WI38 (cell line): ENCODE results near the gene CYB5R3.
"Not testable (repeated sequence)": the region's sequence is repeated elsewhere in the genome, so short reads cannot be mapped to it uniquely, and the experiment has no call there.

Experiments used
- H3K4me3 ChIP-seq: 2 replicates; pipeline ENCODE4 v1.5.1; 2011; ENCODE audit warnings: low read depth, mild to moderate bottlenecking, control low read depth, low read length
- TF ChIP-seq, protein P1 (sequence below): IDR thresholded peaks from 2 replicates; pipeline ENCODE4 v1.5.1; 2012; ENCODE audit warnings: low read depth, mild to moderate bottlenecking, control low read depth, low read length

CYB5R3 gene

GRCh38 chr22:42611051-42611450, 38.1 kb downstream of the CYB5R3 start:
- TF ChIP-seq, protein P1, sequence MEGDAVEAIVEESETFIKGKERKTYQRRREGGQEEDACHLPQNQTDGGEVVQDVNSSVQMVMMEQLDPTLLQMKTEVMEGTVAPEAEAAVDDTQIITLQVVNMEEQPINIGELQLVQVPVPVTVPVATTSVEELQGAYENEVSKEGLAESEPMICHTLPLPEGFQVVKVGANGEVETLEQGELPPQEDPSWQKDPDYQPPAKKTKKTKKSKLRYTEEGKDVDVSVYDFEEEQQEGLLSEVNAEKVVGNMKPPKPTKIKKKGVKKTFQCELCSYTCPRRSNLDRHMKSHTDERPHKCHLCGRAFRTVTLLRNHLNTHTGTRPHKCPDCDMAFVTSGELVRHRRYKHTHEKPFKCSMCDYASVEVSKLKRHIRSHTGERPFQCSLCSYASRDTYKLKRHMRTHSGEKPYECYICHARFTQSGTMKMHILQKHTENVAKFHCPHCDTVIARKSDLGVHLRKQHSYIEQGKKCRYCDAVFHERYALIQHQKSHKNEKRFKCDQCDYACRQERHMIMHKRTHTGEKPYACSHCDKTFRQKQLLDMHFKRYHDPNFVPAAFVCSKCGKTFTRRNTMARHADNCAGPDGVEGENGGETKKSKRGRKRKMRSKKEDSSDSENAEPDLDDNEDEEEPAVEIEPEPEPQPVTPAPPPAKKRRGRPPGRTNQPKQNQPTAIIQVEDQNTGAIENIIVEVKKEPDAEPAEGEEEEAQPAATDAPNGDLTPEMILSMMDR = no peak
- no peak overlapping the region for H3K4me3 ChIP-seq

GRCh38 chr22:42610186-42610585, 39.0 kb downstream of the CYB5R3 start:
- TF ChIP-seq, protein P1 = no peak
- no peak overlapping the region for H3K4me3 ChIP-seq

DNA sequence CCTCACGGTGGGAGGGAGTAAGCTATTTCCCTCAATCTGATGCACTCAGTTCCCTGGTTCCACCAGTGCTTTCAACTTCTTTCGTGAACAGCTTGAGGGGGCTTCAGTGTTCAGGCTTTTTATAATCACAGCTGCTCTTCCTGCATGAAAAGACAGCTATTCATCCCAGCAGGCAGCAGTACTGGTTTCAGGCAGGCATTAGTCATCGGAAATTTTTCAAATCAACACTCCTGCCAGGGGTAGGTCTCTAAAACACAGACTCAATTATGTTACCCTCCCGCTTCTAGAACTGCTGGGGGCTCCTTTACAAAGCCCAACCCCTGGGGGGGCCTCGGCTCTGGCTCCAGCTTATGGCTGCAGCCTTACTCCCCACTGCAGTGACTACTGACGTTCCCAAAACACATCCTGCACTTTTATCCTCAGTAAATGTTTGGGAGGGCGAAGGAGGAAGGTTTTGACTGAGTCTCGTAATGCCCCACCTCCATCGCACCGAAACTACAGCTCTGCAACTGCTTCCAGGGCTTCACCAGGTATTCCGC, 40.3 kb downstream of the CYB5R3 start:
- H3K4me3 ChIP-seq = peak overlapping the region; percentile 36

DNA sequence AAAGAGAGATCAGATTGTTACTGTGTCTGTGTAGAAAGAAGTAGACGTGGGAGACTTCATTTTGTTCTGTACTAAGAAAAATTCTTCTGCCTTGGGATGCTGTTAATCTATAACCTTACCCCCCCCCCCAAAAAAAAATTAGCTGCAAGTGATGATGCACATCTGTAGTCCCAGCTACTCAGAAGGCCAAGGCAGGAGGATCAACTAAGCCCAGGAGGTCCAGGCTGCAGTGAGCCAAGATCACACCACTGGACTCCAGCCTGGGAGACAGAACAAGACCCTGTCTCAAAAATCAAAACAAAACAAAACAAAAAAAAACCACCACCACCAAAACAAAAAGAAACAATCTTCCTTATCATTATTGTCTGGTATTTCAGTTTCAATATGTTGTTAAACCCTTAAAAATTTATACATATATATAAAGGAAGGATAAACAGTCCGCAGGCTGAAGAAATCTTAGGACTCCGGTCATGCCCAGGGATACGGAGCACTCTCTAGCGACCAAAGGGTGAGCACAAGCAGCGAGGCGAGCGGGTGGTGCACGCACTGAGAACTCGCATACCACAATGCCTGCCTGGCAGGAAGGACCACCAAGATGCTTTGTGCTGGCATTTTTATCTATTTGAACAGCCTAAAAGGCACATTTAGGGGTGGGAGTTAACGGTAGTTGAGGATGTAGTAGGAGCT, 40.9 kb downstream of the CYB5R3 start:
- peak overlapping the region; percentile 36 for H3K4me3 ChIP-seq
- TF ChIP-seq, protein P1 = no peak

More for the DNA sequence above, 40.3 kb downstream of the CYB5R3 start:
- TF ChIP-seq, protein P1 = no peak

- not testable (repeated sequence) for H3K4me3 ChIP-seq
These were observed 41.6 kb downstream of the CYB5R3 start for GRCh38 chr22:42607641-42608040.

- TF ChIP-seq, protein P1 = no peak
- H3K4me3 ChIP-seq = no peak overlapping the region
These were observed 44.8 kb downstream of the CYB5R3 start for GRCh38 chr22:42604403-42604802.

DNA sequence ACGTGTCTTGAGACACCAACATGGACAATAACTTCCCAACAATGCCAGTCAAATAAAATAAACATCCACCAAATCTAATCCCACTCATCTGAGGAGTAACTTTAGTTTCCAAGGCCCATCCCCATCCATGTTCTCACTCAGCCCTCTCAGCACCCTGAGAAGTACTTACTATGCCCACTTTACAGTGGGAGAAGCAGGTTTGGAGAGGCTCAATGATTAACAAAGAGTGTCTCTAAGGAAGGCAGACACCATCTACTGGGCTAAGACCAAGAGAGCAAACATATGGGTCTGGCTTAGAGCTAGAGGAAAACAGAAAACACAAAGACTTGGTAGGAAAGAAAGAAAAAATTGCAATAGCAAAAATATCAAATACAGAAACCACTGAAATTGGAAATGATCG, 45.8 kb downstream of the CYB5R3 start:
- H3K4me3 ChIP-seq = no peak overlapping the region
- TF ChIP-seq, protein P1 = no peak

DNA sequence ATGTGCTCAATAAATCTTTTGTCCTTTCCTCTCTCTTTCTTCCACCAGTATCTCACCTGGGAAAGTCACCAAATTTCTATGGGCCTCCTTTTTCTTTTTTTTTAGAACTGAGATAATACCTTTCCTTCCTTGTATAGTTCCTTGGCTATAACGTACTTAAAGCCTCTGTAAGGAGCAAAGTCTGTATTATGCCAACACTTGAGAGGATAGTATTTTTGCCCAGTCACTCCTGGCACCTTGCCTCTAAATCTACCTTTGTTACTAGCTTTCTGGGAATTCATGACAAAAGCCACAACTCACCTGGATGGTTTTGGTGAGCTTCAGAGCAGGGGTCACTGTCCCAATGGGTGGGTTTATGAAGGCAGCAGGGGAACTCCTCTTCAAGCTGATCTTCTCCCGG, 46.7 kb downstream of the CYB5R3 start:
- H3K4me3 ChIP-seq = no peak overlapping the region
- TF ChIP-seq, protein P1 = no peak
